ENCODE results near the gene PLCL2. TPM values are rescaled to one million over a fixed set of nuclear protein-coding genes. Genes with fewer than 3 reads are reported as not detected.

The PLCL2 gene
- total and polyA plus RNA-seq, 2 donors (not counting 1 experiment from before 2014, with no cell fraction given) = 4.0 to 11.9 TPM

- no peak overlapping the region for H3K4me2 ChIP-seq (ENCODE audit: extremely low read depth, insufficient read depth, low read length)
- no peaks in the 10 kb centered on the region for H3K36me3 ChIP-seq (ENCODE audit: control insufficient read depth, insufficient read depth, low read length)
- H3K27me3 ChIP-seq (ENCODE audit: control insufficient read depth, insufficient read depth, low read length) = no peaks in the 10 kb centered on the region
- no peaks in the 10 kb centered on the region for H4K20me1 ChIP-seq (ENCODE audit: control insufficient read depth, extremely low read depth, insufficient read depth, low read length)
- H3K4me1 ChIP-seq (ENCODE audit: control insufficient read depth, extremely low read depth, insufficient read depth, low read length) = no peaks in the 10 kb centered on the region
- no peak for TF ChIP-seq CTCF (conservative IDR thresholded peaks at IDR 0.05 in 1 of 2, IDR thresholded peaks at IDR 0.05 in 1 of 2; ENCODE audit: low read depth in 1 of 2, low read length in 2 of 2)
- no peak for TF ChIP-seq EZH2 (IDR thresholded peaks at IDR 0.05; ENCODE audit: low read length, missing control alignments)
- DNase-seq (ENCODE audit: low read depth in 2 of 2) = no peak
- no peak overlapping the region for H3K27ac ChIP-seq (ENCODE audit: insufficient read depth, low read length)
- no peak overlapping the region for H3K4me3 ChIP-seq (replicated peaks in 1 of 4; ENCODE audit: control extremely low read depth in 1 of 4, insufficient read depth in 1 of 4, low read depth in 3 of 4, low read length in 4 of 4)
- H3K9ac ChIP-seq (ENCODE audit: insufficient read depth, low read length) = no peak overlapping the region
- no peaks in the 10 kb centered on the region for H3K9me3 ChIP-seq (ENCODE audit: control insufficient read depth, insufficient read depth, low read depth, low read length)
- no peaks in the 10 kb centered on the region for H3K79me2 ChIP-seq (ENCODE audit: control insufficient read depth, insufficient read depth, low read length)
- no peak overlapping the region for H2AFZ ChIP-seq (ENCODE audit: low read length)
These were observed 51.0 kb downstream of the PLCL2 start for GRCh38 chr3:16935781-16936180.

- Histone ChIP-seq H3K79me2 (ENCODE audit: control insufficient read depth, insufficient read depth, low read length) (no peaks in the 10 kb centered on the region), H3K4me2 (ENCODE audit: extremely low read depth, insufficient read depth, low read length) (no peak overlapping the region), H3K9me3 (ENCODE audit: control insufficient read depth, insufficient read depth, low read depth, low read length) (no peaks in the 10 kb centered on the region), H3K9ac (ENCODE audit: insufficient read depth, low read length) (no peak overlapping the region), H3K4me3 (replicated peaks in 1 of 4; ENCODE audit: control extremely low read depth in 1 of 4, insufficient read depth in 1 of 4, low read depth in 3 of 4, low read length in 4 of 4) (no peak overlapping the region), H3K27me3 (ENCODE audit: control insufficient read depth, insufficient read depth, low read length) (no peaks in the 10 kb centered on the region), H4K20me1 (ENCODE audit: control insufficient read depth, extremely low read depth, insufficient read depth, low read length) (no peaks in the 10 kb centered on the region), H3K27ac (ENCODE audit: insufficient read depth, low read length) (no peak overlapping the region), H3K36me3 (ENCODE audit: control insufficient read depth, insufficient read depth, low read length) (no peaks in the 10 kb centered on the region), H3K4me1 (ENCODE audit: control insufficient read depth, extremely low read depth, insufficient read depth, low read length) (no peaks in the 10 kb centered on the region), H2AFZ (ENCODE audit: low read length) (no peak overlapping the region)
- TF ChIP-seq EZH2 (IDR thresholded peaks at IDR 0.05; ENCODE audit: low read length, missing control alignments) (no peak), CTCF (conservative IDR thresholded peaks at IDR 0.05 in 1 of 2, IDR thresholded peaks at IDR 0.05 in 1 of 2; ENCODE audit: low read depth in 1 of 2, low read length in 2 of 2) (no peak)
- no peak for DNase-seq (ENCODE audit: low read depth in 2 of 2)
These were observed 51.5 kb downstream of the PLCL2 start for GRCh38 chr3:16936233-16936632.

- H3K9me3 ChIP-seq (ENCODE audit: control insufficient read depth, insufficient read depth, low read depth, low read length) = no peaks in the 10 kb centered on the region
- DNase-seq (ENCODE audit: low read depth in 2 of 2) = no peak
- no peaks in the 10 kb centered on the region for H3K79me2 ChIP-seq (ENCODE audit: control insufficient read depth, insufficient read depth, low read length)
- TF ChIP-seq EZH2 (IDR thresholded peaks at IDR 0.05; ENCODE audit: low read length, missing control alignments) = no peak
- no peak for TF ChIP-seq CTCF (conservative IDR thresholded peaks at IDR 0.05 in 1 of 2, IDR thresholded peaks at IDR 0.05 in 1 of 2; ENCODE audit: low read depth in 1 of 2, low read length in 2 of 2)
- no peaks in the 10 kb centered on the region for H4K20me1 ChIP-seq (ENCODE audit: control insufficient read depth, extremely low read depth, insufficient read depth, low read length)
- no peak overlapping the region for H3K9ac ChIP-seq (ENCODE audit: insufficient read depth, low read length)
- H3K27ac ChIP-seq (ENCODE audit: insufficient read depth, low read length) = no peak overlapping the region
- no peaks in the 10 kb centered on the region for H3K36me3 ChIP-seq (ENCODE audit: control insufficient read depth, insufficient read depth, low read length)
- H3K4me3 ChIP-seq (replicated peaks in 1 of 4; ENCODE audit: control extremely low read depth in 1 of 4, insufficient read depth in 1 of 4, low read depth in 3 of 4, low read length in 4 of 4) = no peak overlapping the region
- no peak overlapping the region for H3K4me2 ChIP-seq (ENCODE audit: extremely low read depth, insufficient read depth, low read length)
- H2AFZ ChIP-seq (ENCODE audit: low read length) = no peak overlapping the region
- no peaks in the 10 kb centered on the region for H3K4me1 ChIP-seq (ENCODE audit: control insufficient read depth, extremely low read depth, insufficient read depth, low read length)
- no peaks in the 10 kb centered on the region for H3K27me3 ChIP-seq (ENCODE audit: control insufficient read depth, insufficient read depth, low read length)
These were observed 52.0 kb downstream of the PLCL2 start for GRCh38 chr3:16936676-16937230.
